HG02610 (cell line): Measurements from ENCODE around the gene LYSMD3.
"Not testable (repeated sequence)": the region's sequence is repeated elsewhere in the genome, so short reads cannot be mapped to it uniquely, and the experiment has no call there.

ENCODE experiments used
- ATAC-seq: cut with Tn5 transposase; IDR thresholded peaks from one replicate; pipeline ENCODE4 v1.9.1; 2021; ENCODE audit warnings: mild to moderate bottlenecking, moderate library complexity; ENCODE audit not compliant: unreplicated experiment

LYSMD3 gene

DNA sequence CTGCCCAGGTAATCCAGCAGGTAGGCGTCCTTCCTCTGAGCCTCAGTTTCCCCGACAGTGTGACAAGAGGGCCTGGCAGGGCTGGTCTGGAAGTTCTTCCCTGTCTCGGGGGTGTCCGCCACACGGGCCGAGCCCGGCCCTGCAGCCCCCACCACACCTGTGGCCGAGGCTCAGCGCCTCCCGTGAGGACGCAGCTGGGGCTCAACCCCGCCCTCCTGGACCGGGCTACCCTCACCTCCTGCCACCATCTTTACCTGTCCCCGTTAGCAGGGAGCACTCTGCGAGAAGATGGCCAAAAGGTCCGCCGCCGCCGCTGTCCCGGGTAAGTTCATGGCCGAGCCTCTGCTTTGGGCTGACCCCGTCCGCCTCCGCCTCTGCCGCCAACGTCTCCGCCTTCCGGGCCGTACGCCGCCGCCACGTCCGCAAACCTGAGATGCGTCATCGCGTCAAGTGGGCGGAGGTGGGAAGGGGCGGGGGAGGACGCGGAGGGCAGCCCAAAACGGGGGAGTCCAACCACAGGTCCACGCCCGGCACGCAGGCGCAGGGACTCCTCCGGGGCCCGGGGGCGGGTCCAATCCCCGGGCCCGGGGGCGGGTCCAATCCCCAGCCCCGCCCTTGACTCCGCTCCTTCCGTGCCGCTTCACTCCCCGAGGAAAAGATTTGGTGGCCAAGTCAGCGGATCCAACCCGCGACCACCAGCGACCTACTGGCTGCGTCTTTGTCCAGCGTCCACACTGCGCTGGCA, at the start of gene LYSMD3:
LYSMD3 (minus strand) TSS at position 391 of the 745 bp plus-strand sequence. CDS start 4,295 bp downstream, outside the sequence.
- ATAC-seq, result peak; percentile 94

GRCh38 chr5:90576566-90576965, 47.2 kb upstream of the LYSMD3 start:
- ATAC-seq, result not testable (repeated sequence)

GRCh38 chr5:90575712-90576111, 46.3 kb upstream of the LYSMD3 start:
- no peak for ATAC-seq

DNA sequence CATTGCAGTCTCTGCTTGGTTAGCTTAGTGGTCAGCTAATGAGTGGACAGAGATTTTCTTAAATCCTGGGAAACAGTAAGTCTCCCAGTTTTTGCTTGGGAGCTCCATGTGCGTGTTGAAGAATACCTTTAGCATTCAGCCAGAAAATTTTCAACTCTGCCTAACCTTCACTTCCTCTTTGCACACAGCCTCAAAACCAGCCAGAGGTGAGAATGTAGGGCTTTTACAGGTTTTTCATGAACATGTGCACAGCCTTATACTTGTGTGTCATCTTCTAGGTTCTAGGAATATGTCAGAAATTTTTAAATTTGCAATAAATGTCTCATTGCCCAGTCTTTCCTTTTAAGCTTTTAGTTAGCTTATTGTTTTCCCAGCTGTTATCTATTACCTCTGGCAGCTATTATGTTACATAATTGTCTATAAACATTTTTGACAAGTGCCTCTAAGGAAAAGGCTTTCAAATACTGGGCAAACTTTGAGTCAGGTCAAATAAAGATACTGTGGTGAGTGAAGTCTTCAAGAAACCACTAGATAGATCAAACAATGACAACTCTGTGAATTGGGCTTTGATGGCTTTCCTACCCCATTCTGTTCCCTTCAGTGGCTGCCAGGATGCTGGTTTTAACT, 41.9 kb upstream of the LYSMD3 start:
- no peak for ATAC-seq

- ATAC-seq, result no peak
Observed at GRCh38 chr5:90570034-90570433, 40.6 kb upstream of the LYSMD3 start.

- no peak for ATAC-seq
Observed at GRCh38 chr5:90569084-90569483, 39.7 kb upstream of the LYSMD3 start.

DNA sequence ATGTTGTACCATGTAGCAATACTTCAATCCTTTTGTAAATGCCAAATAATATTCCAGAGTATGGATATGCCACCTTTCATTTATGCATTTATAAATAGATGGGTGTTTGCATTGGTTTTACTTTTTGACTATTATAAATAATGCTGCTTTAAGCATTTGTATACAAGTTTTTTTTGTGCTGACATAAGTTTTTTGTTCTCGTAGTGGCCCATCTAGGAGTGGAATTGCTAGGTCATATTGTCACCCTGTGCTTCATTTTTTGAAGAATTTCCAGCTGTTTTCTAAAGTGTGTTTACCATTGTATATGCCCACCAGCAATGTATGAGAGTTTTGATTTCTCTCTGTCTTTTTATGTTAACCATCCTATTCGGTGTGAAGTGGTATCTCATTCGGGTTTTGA, 36.1 kb upstream of the LYSMD3 start:
- no peak for ATAC-seq

DNA sequence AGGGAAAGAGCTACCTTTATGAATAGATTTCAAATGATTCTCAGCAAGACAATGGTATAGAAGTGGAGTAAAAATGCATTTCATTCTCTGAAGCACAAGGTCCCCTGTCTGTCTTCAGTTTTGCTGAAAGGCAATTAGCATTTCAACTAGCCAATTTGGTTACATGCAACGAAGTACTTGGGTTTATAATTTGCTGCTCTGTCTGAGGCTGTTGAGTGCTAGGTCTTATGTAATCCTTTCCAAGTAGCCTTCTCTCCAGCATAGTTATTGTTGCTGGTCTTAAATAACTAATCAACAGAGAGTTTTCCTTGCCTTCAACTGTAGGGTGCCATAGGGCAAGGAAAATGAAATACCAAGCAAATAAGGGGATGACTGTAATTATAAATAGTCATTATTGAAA, 33.7 kb upstream of the LYSMD3 start:
- no peak for ATAC-seq

- ATAC-seq, result no peak
Observed at GRCh38 chr5:90562341-90562740, 33.0 kb upstream of the LYSMD3 start.

DNA sequence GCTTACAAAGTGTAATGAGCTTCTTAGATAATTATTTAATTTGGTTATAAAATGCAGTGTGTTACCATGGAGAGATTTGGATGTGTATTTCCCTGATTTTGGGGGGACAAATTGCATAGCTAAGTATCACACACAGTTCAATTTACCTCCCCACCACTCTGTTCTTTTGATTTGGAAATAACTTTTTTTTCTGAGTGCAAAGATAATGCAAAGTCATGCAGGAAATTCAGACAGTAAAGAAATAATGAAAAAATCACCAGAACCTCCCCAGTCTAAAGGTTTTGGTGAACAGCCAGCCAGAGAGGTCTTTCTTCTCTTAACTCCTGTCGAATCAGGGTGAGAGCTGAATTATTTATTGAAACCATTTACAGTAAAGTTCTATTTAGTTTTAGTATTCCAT, 32.4 kb upstream of the LYSMD3 start:
- ATAC-seq, result no peak

GRCh38 chr5:90560771-90561170, 31.4 kb upstream of the LYSMD3 start:
- no peak for ATAC-seq

GRCh38 chr5:90558344-90559192, 29.2 kb upstream of the LYSMD3 start, which contains the start of gene ADGRV1:
TSS of gene ADGRV1 (plus strand) at chr5:90558797. CDS start at chr5:90558896, 99 bp downstream.
- ATAC-seq, result peak; percentile 52

DNA sequence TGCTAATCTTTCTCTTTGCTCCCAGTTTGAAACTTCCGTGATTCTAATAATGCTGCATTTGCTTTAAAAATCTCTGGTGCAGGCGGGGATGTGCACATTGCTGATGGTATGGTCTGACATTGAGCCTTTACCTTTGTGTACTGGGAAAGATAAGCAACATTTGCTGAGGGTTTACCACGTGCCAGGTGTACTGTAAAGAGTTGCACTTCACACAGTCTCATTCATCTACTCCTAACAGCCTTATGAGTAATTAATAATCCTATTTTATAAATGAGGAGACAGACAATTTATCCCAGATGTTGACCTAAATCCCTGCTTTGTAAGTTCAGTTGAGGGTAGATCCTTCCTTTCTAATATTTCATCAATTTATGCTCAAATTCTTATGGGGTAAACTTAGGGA, 28.5 kb upstream of the LYSMD3 start:
- ATAC-seq, result no peak

GRCh38 chr5:90557391-90557790, 28.0 kb upstream of the LYSMD3 start:
- ATAC-seq, result no peak

GRCh38 chr5:90555666-90556065, 26.3 kb upstream of the LYSMD3 start:
- ATAC-seq, result no peak

- peak; percentile 48 for ATAC-seq
Observed at GRCh38 chr5:90554358-90555006, 25.1 kb upstream of the LYSMD3 start.

DNA sequence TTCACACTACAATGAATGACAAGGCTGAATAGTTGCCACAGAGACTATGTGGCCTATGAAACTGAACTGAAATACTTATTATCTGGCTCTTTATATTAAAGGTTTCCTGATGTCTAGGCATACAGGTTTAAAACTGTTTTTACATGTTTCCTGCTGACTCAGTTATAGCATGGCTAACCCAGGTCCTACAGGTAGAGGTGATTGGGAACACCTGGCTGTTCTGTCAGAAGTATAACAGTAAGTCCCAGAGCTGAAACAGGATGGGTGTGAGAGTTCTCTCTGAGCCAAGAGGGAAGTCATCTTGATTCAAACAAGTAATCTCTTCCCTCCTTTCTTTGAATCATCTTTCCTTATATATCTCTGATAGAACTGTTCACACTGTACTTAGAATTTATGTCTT, 24.3 kb upstream of the LYSMD3 start:
- no peak for ATAC-seq

- no peak for ATAC-seq
Observed at GRCh38 chr5:90551376-90551775, 22.0 kb upstream of the LYSMD3 start.

- no peak for ATAC-seq
Observed at GRCh38 chr5:90550963-90551362, 21.6 kb upstream of the LYSMD3 start.

DNA sequence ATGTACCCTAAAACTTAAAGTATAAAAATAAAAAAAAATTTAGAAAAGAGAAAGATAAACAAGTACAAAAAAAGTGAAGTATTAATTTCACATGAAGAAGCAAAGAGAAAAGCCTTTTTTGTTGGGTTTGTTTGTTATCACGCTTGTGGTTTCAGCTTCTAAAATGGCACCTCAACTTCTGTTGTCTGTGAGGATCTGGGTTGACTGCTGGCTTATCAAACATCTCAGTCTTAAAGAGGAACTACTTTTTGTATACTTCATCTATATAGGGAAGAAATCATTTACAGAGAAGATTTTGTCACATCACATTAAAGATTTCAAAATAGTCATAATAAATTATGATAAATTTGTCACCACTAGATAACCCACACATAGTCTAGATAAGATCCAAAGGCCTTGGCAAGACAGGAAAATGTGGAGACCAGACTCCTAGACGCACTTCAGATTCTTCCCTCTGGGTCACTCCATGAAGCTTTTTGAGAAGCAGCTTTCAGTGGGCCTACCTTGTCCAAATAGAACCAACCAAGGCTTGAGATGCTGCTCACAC, 20.4 kb upstream of the LYSMD3 start:
- ATAC-seq, result no peak

DNA sequence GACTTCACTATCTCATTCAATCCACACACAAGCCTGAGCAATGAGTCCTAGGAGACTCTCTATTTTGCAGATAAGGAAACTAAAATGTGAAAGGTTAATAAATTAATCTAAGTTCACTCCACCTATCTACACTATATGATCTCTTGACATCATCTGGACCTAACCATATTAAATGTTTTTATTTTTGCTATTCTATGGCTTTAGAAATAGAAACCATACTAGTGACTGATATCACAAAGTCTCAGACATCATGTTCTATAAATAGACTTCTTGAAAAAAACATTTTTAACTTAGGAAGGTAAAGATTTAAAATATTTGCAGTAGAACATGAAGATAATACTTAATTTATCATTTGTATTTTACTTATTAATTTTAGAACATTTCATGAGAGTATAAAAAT, 19.8 kb upstream of the LYSMD3 start:
- ATAC-seq, result no peak
